H1 (cell line): Measurements from ENCODE around the gene PIP4K2C. TPM values are rescaled to one million over a fixed set of nuclear protein-coding genes. Genes with fewer than 3 reads are reported as not detected.

Experiments
- CTCF ChIA-PET: fragments of 300-600 bp; sonication (Branson Sonifier 250); formaldehyde crosslinking; loops from one replicate; lab custom pipeline; 2021; ENCODE audit not compliant: partially characterized antibody; lab: Charles Lee
- POLR2A ChIA-PET: fragments of 300-600 bp; sonication (Branson Sonifier 250); formaldehyde crosslinking; loops from one replicate; lab custom pipeline; 2021; ENCODE audit warnings: inconsistent platforms; ENCODE audit not compliant: partially characterized antibody; lab: Charles Lee
- DNase-seq, 2 experiments: peaks; one replicate each; pipeline versions ENCODE4 v3.0.0 to v3.0.0-alpha.2; 2010 to 2022; ENCODE audit warnings: low spot score in 2 of 2, low read depth in 1 of 2, mixed read lengths in 1 of 2
- FAIRE-seq: peaks from 2 replicates; lab custom pipeline; 2011; peaks lifted over from hg19 to GRCh38; lab: Jason Lieb, UNC
- H2AFZ ChIP-seq: 2 replicates; pipeline ENCODE4 v1.8.1; 2012; ENCODE audit warnings: low read length, inconsistent platforms
- H2AK5ac ChIP-seq: 2 replicates; pipeline ENCODE4 v1.6.1; 2013; ENCODE audit warnings: low read depth, low read length
- H2BK120ac ChIP-seq: replicated peaks from 2 replicates; pipeline ENCODE3; 2013; ENCODE audit warnings: low read depth, low read length, inconsistent platforms
- H2BK12ac ChIP-seq: 2 replicates; pipeline ENCODE4 v1.6.1; 2013; ENCODE audit warnings: low read depth, low read length
- H2BK15ac ChIP-seq: 2 replicates; pipeline ENCODE4 v1.6.1; 2013; ENCODE audit warnings: low read length
- H2BK20ac ChIP-seq: 2 replicates; pipeline ENCODE4 v1.6.1; 2013; ENCODE audit warnings: low read length
- H2BK5ac ChIP-seq: 2 replicates; pipeline ENCODE4 v1.6.1; 2013; ENCODE audit warnings: low read depth, low read length
- H3K14ac ChIP-seq: 2 replicates; pipeline ENCODE4 v1.6.1; 2013; ENCODE audit warnings: inconsistent platforms; ENCODE audit not compliant: insufficient read length
- H3K18ac ChIP-seq: 2 replicates; pipeline ENCODE4 v1.6.1; 2013; ENCODE audit warnings: low read length; ENCODE audit errors: extremely low read depth
- H3K23ac ChIP-seq: 2 replicates; pipeline ENCODE4 v1.6.1; 2013; ENCODE audit warnings: inconsistent platforms; ENCODE audit not compliant: insufficient read length
- H3K23me2 ChIP-seq: 2 replicates; pipeline ENCODE4 v1.6.1; 2013; ENCODE audit warnings: low read depth, low read length
- H3K27ac ChIP-seq: 2 replicates; pipeline ENCODE4 v1.6.1; 2011; ENCODE audit warnings: low read depth, low read length, inconsistent platforms
- H3K27me3 ChIP-seq, 4 experiments: replicated peaks in 1 of 4; 1 replicate in 1 of 4; 2 replicates in 3 of 4; pipeline versions ENCODE4 v1.6.1 to v1.8.1; 2011 to 2013; ENCODE audit warnings: low read length in 3 of 4, mild to moderate bottlenecking in 3 of 4, inconsistent platforms in 2 of 4, mixed read lengths in 2 of 4, moderate library complexity in 1 of 4; ENCODE audit not compliant: control insufficient read depth in 3 of 4, insufficient read depth in 3 of 4; ENCODE audit errors: extremely low read depth in 1 of 4
- H3K36me3 ChIP-seq, 4 experiments: 2 replicates each; pipeline versions ENCODE4 v1.6.1 to v1.8.1; 2011 to 2013; ENCODE audit warnings: mild to moderate bottlenecking in 4 of 4, low read length in 3 of 4, moderate library complexity in 2 of 4, control low read depth in 1 of 4, inconsistent platforms in 1 of 4; ENCODE audit not compliant: insufficient read depth in 4 of 4, control insufficient read depth in 2 of 4
- H3K4ac ChIP-seq: replicated peaks from 2 replicates; pipeline ENCODE3; 2013; ENCODE audit warnings: low read length, low read depth, mixed read lengths, inconsistent platforms; ENCODE audit not compliant: insufficient read length
- H3K4me1 ChIP-seq, 4 experiments: replicated peaks in 1 of 4; 1 replicate in 1 of 4; 2 replicates in 3 of 4; pipeline versions ENCODE4 v1.6.1 to v1.8.1; 2011 to 2013; ENCODE audit warnings: low read length in 3 of 4, inconsistent platforms in 2 of 4, mixed read lengths in 1 of 4; ENCODE audit not compliant: insufficient read depth in 4 of 4, control insufficient read depth in 3 of 4
- H3K4me2 ChIP-seq, 2 experiments: 2 replicates each; pipeline versions ENCODE4 v1.6.1 to v1.8.1; 2011 to 2013; ENCODE audit warnings: low read depth in 2 of 2, low read length in 2 of 2, control low read depth in 1 of 2, inconsistent platforms in 1 of 2, mild to moderate bottlenecking in 1 of 2; ENCODE audit not compliant: insufficient read depth in 1 of 2
- H3K4me3 ChIP-seq, 4 experiments: fragments of 200-600, 300-600 bp in 1 of 4; sonication (generic), shearing (Covaris generic), sonication (Bioruptor Twin) in 1 of 4; 2 replicates each; pipeline versions ENCODE4 v1.5.1 to v1.8.1; 2011 to 2016; ENCODE audit warnings: low read length in 4 of 4, low read depth in 3 of 4, control low read depth in 2 of 4, inconsistent platforms in 2 of 4, mild to moderate bottlenecking in 2 of 4, mixed read lengths in 1 of 4, moderate library complexity in 1 of 4; ENCODE audit not compliant: insufficient read depth in 2 of 4; ENCODE audit errors: extremely low read depth in 1 of 4
- H3K56ac ChIP-seq: replicated peaks from 2 replicates; pipeline ENCODE3; 2013; ENCODE audit warnings: low read depth, mild to moderate bottlenecking, mixed read lengths, low read length, inconsistent platforms; ENCODE audit not compliant: insufficient read length
- H3K79me1 ChIP-seq: 2 replicates; pipeline ENCODE4 v1.6.1; 2013; ENCODE audit warnings: low read depth, low read length, control low read depth
- H3K79me2 ChIP-seq, 2 experiments: 2 replicates each; pipeline versions ENCODE4 v1.6.1 to v1.8.1; 2012 to 2013; ENCODE audit warnings: low read length in 2 of 2, mild to moderate bottlenecking in 2 of 2, inconsistent platforms in 1 of 2; ENCODE audit not compliant: insufficient read depth in 2 of 2, control insufficient read depth in 1 of 2
- H3K9ac ChIP-seq, 4 experiments: replicated peaks in 1 of 4; 1 replicate in 1 of 4; 2 replicates in 3 of 4; pipeline versions ENCODE4 v1.6.1 to v1.8.1; 2011 to 2013; ENCODE audit warnings: low read depth in 3 of 4, low read length in 3 of 4, control low read depth in 2 of 4, mild to moderate bottlenecking in 2 of 4, moderate library complexity in 2 of 4, inconsistent platforms in 1 of 4; ENCODE audit errors: extremely low read depth in 1 of 4
- H3K9me3 ChIP-seq, 2 experiments: 2 replicates each; pipeline versions ENCODE4 v1.6.1 to v1.8.1; 2012 to 2013; ENCODE audit warnings: mild to moderate bottlenecking in 2 of 2, moderate library complexity in 2 of 2, control low read depth in 1 of 2, inconsistent platforms in 1 of 2, low read depth in 1 of 2, low read length in 1 of 2, mixed read lengths in 1 of 2; ENCODE audit not compliant: insufficient read depth in 2 of 2
- H4K20me1 ChIP-seq, 2 experiments: replicated peaks in 1 of 2; 2 replicates each; pipeline versions ENCODE3 to v1.8.1; 2011 to 2013; ENCODE audit warnings: inconsistent platforms in 2 of 2, low read length in 2 of 2, mild to moderate bottlenecking in 1 of 2; ENCODE audit not compliant: insufficient read depth in 2 of 2, control insufficient read depth in 1 of 2
- H4K5ac ChIP-seq: 2 replicates; pipeline ENCODE4 v1.6.1; 2013; ENCODE audit warnings: low read length, low read depth, mixed read lengths, inconsistent platforms; ENCODE audit not compliant: insufficient read length
- H4K8ac ChIP-seq: 2 replicates; pipeline ENCODE4 v1.8.0; 2013; ENCODE audit warnings: mild to moderate bottlenecking, moderate library complexity, low read length, inconsistent platforms; ENCODE audit not compliant: insufficient read depth; ENCODE audit errors: extremely low read depth
- H4K91ac ChIP-seq: replicated peaks from 2 replicates; pipeline ENCODE3; 2013; ENCODE audit warnings: low read length, mixed read lengths, inconsistent platforms; ENCODE audit not compliant: insufficient read length
- ASH2L ChIP-seq: fragments of 200-600, 300-600 bp; sonication (generic); IDR thresholded peaks from one replicate; pipeline ENCODE4 v1.7.1; 2017; ENCODE audit warnings: low read length
- CBX5 ChIP-seq: fragments of 300-800, 300-1000 bp; sonication (generic); IDR thresholded peaks from 2 replicates; pipeline ENCODE4 v1.7.1; 2016; ENCODE audit warnings: antibody characterized with exemption, low read length, low read depth
- CHD2 ChIP-seq: IDR thresholded peaks from 2 replicates; pipeline ENCODE4 v1.6.1; 2012; ENCODE audit warnings: low read length, improper control_type of control experiment
- POLR2A ChIP-seq, 2 experiments: IDR thresholded peaks; 1 replicate in 1 of 2; 2 replicates in 1 of 2; pipeline ENCODE4 v1.6.1; 2011; ENCODE audit warnings: low read depth in 2 of 2, low read length in 2 of 2, mild to moderate bottlenecking in 2 of 2; ENCODE audit errors: control extremely low read depth in 1 of 2
- RBBP5 ChIP-seq: IDR thresholded peaks from 2 replicates; pipeline ENCODE4 v1.7.1; 2012; ENCODE audit warnings: low read depth, mild to moderate bottlenecking, inconsistent platforms, low read length, moderate library complexity, borderline replicate concordance
- SIN3A ChIP-seq, 2 experiments: IDR thresholded peaks in 1 of 2; conservative IDR thresholded peaks in 1 of 2; 2 replicates each; pipeline ENCODE4 v1.6.1; 2011 to 2012; ENCODE audit warnings: low read length in 2 of 2, improper control_type of control experiment in 1 of 2, low read depth in 1 of 2, mild to moderate bottlenecking in 1 of 2
- SIRT6 ChIP-seq: IDR thresholded peaks from one replicate; pipeline ENCODE4 v1.7.1; 2012; ENCODE audit warnings: low read length, inconsistent platforms
- SUZ12 ChIP-seq: fragments of 200-600 bp; sonication (generic); IDR thresholded peaks from 2 replicates; pipeline ENCODE4 v1.6.1; 2012; ENCODE audit warnings: mild to moderate bottlenecking, inconsistent platforms, low read length, moderate library complexity, mixed read lengths
- TAF1 ChIP-seq: IDR thresholded peaks from 2 replicates; pipeline ENCODE4 v1.6.1; 2011; ENCODE audit warnings: mild to moderate bottlenecking, low read depth, low read length
- TAF7 ChIP-seq: optimal IDR thresholded peaks from 2 replicates; pipeline ENCODE3; 2011; ENCODE audit warnings: low read depth, mild to moderate bottlenecking, inconsistent platforms, low read length, moderate library complexity, borderline replicate concordance
- TEAD4 ChIP-seq: IDR thresholded peaks from 2 replicates; pipeline ENCODE4 v1.6.1; 2012; ENCODE audit warnings: low read depth, low read length, inconsistent platforms, mixed read lengths
- WGBS, 2 experiments: shearing (Covaris generic) in 1 of 2; methylation state at CpG; one replicate each; pipeline versions ENCODE4 v1.1.6 to v1.1.7; 2013 to 2015; ENCODE audit warnings: low lambda C conversion rate in 2 of 2, mixed read lengths in 2 of 2, inconsistent platforms in 1 of 2, low coverage in 1 of 2, missing lambda C conversion rate in 1 of 2; ENCODE audit not compliant: insufficient replicate concordance in 2 of 2, insufficient coverage in 1 of 2, insufficient read length in 1 of 2; ENCODE audit errors: extremely low coverage in 1 of 2, missing lambda C conversion rate in 1 of 2; 5-methylcytosine and 5-hydroxymethylcytosine counted together
- polyA plus RNA-seq, 7 experiments: library from polyadenylated mRNA; depleted of rRNA in 3 of 7; stranded (reverse) in 5 of 7; unstranded in 2 of 7; fragments of >200 nt in 5 of 7; fragments of 200-250 nt in 2 of 7; gene quantifications; 1 replicate in 5 of 7; 2 replicates in 1 of 7; 4 replicates in 1 of 7; pipeline versions ENCODE4 v1.2.1 to v1.2.3, GENCODE V29; 2011 to 2013; ENCODE audit warnings: missing spikeins in 2 of 7, mixed read lengths in 2 of 7
- total RNA-seq: library from RNA; stranded (reverse); fragmentation: NEBNext Ultra II Directional; extraction: Animal tissue kit (Norgen Biotek cat#: 25700); gene quantifications from 2 replicates; pipeline ENCODE4 v1.2.1, GENCODE V29; 2021
- TF ChIP-seq, protein P1 (sequence below): IDR thresholded peaks from 2 replicates; pipeline ENCODE4 v1.6.1; 2012; ENCODE audit warnings: low read length, inconsistent platforms

Gene PIP4K2C
- total and polyA plus RNA-seq, 2 of the 8 experiments (the other 6 are each of a cell fraction or from before 2014, with no cell fraction given) = 25.0 to 27.1 TPM

DNA sequence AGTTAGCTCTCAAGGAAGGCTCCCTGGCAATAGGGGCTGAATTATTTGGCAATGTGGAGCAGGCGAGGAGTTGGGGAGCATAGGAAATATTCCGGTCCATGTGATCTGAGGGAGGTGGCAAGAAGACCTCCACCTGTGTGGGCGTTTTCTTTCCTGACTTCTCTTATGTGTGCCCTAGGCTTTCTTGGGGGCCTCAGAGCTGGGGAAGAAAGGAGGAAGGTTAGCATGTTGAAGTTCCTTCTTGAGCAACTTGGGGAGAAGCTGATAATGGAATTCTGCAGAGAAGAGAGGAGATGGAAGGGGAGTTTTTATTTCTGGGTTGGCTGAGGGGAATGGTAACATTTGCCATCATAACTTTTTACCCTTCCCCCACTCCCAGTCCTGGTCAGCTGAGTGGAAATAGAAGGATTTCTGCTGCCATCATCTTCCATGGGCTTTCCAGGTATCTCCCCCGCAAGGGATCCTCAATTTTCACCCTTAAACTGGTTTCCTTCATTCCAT, 14.9 kb downstream of the PIP4K2C start:
- POLR2A ChIA-PET = interaction anchor here (1.1 to 7.7 kb wide), 10 partner anchors 9 to 154 kb away, joined by 3 to 60 read pairs (median 4); partner anchors contain the start of genes AGAP2, PIP4K2C and TSPAN31
- H3K18ac ChIP-seq = no peak overlapping the region
- H3K9ac ChIP-seq = no peak overlapping the region; a peak in 1 of 7 replicates
- TF ChIP-seq TAF7 (no peak), ASH2L (no peak), CHD2 (no peak), SUZ12 (no peak), TAF1 (no peak), POLR2A (IDR thresholded peaks at IDR 0.05; ENCODE audit: control extremely low read depth in 1 of 2, low read depth in 2 of 2, low read length in 2 of 2) (no peak), TEAD4 (no peak), RBBP5 (no peak), SIRT6 (no peak), CBX5 (no peak), SIN3A (conservative IDR thresholded peaks at IDR 0.05 in 1 of 2, IDR thresholded peaks at IDR 0.05 in 1 of 2; ENCODE audit: low read depth in 1 of 2, low read length in 2 of 2) (no peak)
- TF ChIP-seq, protein P1, sequence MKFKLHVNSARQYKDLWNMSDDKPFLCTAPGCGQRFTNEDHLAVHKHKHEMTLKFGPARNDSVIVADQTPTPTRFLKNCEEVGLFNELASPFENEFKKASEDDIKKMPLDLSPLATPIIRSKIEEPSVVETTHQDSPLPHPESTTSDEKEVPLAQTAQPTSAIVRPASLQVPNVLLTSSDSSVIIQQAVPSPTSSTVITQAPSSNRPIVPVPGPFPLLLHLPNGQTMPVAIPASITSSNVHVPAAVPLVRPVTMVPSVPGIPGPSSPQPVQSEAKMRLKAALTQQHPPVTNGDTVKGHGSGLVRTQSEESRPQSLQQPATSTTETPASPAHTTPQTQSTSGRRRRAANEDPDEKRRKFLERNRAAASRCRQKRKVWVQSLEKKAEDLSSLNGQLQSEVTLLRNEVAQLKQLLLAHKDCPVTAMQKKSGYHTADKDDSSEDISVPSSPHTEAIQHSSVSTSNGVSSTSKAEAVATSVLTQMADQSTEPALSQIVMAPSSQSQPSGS = no peak

More for the DNA sequence above, 14.9 kb downstream of the PIP4K2C start:
- Histone ChIP-seq H2BK120ac (no peak overlapping the region), H3K56ac (no peak overlapping the region), H3K9me3 (no peaks in the 10 kb centered on the region), H3K27me3 (peaks cover 0 to 15% (median 7%) of the 10 kb centered on the region in 4 experiments; a peak in 5 of 7 replicates), H3K36me3 (peaks cover 5 to 14% (median 8%) of the 10 kb centered on the region in 4 experiments; a peak in 4 of 8 replicates), H3K23ac (no peak overlapping the region), H2AFZ (no peak overlapping the region), H3K79me1 (no peaks in the 10 kb centered on the region; the same call in 1 of the 2 replicates), H3K79me2 (peaks cover 0 to 10% of the 10 kb centered on the region in 2 experiments; a peak in 1 of 4 replicates), H2BK12ac (no peak overlapping the region), H4K5ac (no peak overlapping the region), H2BK20ac (no peak overlapping the region), H3K4me3 (peak overlapping the region; percentile 53 to 84 (median 78); a peak in 5 of 8 replicates), H3K14ac (no peak overlapping the region), H3K4me2 (peak overlapping the region; percentile 80 to 83), H2AK5ac (no peak overlapping the region), H2BK15ac (no peak overlapping the region), H3K27ac (no peak overlapping the region), H3K23me2 (peaks cover 25% of the 10 kb centered on the region), H3K4ac (no peak overlapping the region), H4K20me1 (peaks cover 0 to 2% of the 10 kb centered on the region in 2 experiments), H3K4me1 (peaks cover 7 to 12% (median 11%) of the 10 kb centered on the region in 4 experiments), H4K91ac (no peak overlapping the region), H2BK5ac (no peak overlapping the region), H4K8ac (no peak overlapping the region)
- FAIRE-seq = no peak
- 88% methylated on average over 4 of the region's 4 CpGs; no CpG with 5 or more reads in 1 of the 2 experiments for WGBS, 2 experiments
- CTCF ChIA-PET = interaction anchor here (0.6 to 12.5 kb wide), 9 partner anchors 14 to 1744 kb away, joined by 3 to 124 read pairs (median 4); partner anchors contain the start of gene PIP4K2C
- DNase-seq = no peak
